A673 (cell line): ENCODE measurements around the gene SNED1.

Experiments used
- EZH2 ChIP-seq: fragments of 200-600 bp; sonication (generic); IDR thresholded peaks from 2 replicates; pipeline ENCODE4 v1.6.1; 2017; ENCODE audit warnings: borderline replicate concordance, low read depth, mild to moderate bottlenecking, mixed read lengths, antibody characterized with exemption, low read length; ENCODE audit not compliant: poor library complexity, severe bottlenecking
- TF ChIP-seq, protein P1 (sequence below): fragments of 300-800, 200-600 bp; sonication (generic); conservative IDR thresholded peaks from 2 replicates; pipeline ENCODE4 v1.5.1; 2017; ENCODE audit warnings: low read depth, mild to moderate bottlenecking, antibody characterized with exemption, low read length, moderate library complexity, mixed read lengths

GRCh38 chr2:240954436-240955305 is 43.7 kb upstream of the SNED1 start:
- TF ChIP-seq, protein P1, sequence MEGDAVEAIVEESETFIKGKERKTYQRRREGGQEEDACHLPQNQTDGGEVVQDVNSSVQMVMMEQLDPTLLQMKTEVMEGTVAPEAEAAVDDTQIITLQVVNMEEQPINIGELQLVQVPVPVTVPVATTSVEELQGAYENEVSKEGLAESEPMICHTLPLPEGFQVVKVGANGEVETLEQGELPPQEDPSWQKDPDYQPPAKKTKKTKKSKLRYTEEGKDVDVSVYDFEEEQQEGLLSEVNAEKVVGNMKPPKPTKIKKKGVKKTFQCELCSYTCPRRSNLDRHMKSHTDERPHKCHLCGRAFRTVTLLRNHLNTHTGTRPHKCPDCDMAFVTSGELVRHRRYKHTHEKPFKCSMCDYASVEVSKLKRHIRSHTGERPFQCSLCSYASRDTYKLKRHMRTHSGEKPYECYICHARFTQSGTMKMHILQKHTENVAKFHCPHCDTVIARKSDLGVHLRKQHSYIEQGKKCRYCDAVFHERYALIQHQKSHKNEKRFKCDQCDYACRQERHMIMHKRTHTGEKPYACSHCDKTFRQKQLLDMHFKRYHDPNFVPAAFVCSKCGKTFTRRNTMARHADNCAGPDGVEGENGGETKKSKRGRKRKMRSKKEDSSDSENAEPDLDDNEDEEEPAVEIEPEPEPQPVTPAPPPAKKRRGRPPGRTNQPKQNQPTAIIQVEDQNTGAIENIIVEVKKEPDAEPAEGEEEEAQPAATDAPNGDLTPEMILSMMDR: no peak
- TF ChIP-seq EZH2: no peak
